Measurements from ENCODE around the gene PCTP.
A peak's percentile ranks its signal among the peaks of the same experiment; 100 is the strongest.

The PCTP gene

DNA sequence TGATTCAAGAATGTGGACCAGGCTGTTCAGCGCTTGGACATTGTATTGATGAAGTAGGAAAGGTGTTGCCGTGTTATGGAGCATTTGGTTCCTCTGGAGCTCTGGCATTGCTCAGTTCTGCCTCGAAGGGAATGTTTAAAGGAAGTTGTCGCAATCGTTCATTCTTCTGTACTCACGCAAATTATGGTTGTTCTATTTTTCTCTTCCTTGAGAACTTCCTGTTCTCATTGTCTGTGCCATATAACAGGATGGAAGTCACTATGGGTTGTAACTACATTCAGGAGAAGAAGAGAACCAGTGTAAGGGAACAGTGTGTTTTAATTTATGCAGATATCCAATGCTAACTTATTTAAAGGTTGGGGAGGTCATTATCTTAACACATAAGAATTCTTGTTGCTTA, 13.0 kb downstream of the PCTP start:
- TF ChIP-seq, protein P1, sequence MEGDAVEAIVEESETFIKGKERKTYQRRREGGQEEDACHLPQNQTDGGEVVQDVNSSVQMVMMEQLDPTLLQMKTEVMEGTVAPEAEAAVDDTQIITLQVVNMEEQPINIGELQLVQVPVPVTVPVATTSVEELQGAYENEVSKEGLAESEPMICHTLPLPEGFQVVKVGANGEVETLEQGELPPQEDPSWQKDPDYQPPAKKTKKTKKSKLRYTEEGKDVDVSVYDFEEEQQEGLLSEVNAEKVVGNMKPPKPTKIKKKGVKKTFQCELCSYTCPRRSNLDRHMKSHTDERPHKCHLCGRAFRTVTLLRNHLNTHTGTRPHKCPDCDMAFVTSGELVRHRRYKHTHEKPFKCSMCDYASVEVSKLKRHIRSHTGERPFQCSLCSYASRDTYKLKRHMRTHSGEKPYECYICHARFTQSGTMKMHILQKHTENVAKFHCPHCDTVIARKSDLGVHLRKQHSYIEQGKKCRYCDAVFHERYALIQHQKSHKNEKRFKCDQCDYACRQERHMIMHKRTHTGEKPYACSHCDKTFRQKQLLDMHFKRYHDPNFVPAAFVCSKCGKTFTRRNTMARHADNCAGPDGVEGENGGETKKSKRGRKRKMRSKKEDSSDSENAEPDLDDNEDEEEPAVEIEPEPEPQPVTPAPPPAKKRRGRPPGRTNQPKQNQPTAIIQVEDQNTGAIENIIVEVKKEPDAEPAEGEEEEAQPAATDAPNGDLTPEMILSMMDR (IDR thresholded peaks at IDR 0.05): no peak

DNA sequence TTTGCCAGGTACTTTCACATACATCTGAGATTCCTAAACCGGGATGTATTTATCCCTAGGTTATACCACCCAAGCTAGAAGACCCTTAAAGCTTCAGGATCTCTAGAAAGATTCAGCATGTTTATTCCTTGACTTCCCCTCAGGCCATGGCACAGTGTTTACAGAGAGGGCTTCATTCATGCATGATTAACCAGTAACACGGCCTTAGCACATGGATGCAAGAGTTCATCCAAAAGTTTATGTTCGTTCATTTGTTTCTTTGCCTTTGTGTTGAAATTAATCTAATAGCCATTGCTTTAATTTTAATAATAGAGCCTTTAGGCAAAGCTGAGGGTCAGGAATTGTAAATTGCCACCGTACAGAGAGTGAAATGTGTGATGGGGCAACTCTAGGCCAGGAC, 13.8 kb downstream of the PCTP start:
- TF ChIP-seq, protein P1 (IDR thresholded peaks at IDR 0.05): no peak

DNA sequence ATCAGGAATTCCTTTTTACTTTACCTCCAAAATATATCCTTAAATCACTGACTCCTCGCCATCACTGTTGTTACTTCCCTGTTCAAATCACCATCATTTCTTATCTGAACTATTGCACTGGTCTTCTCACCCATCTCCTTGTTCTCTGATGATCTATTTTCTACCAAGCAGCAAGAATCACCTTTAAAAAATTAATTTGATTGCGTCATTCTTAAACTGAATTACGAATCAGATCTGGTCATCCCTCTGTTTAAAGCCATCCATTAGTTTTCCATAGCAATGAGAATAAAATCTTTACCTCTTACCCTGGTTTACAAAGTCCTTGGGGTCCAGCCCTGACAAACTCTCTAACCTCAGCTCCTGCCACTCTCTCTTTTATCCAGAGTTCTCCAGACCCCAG, 14.6 kb downstream of the PCTP start:
- TF ChIP-seq, protein P1 (IDR thresholded peaks at IDR 0.05): no peak

DNA sequence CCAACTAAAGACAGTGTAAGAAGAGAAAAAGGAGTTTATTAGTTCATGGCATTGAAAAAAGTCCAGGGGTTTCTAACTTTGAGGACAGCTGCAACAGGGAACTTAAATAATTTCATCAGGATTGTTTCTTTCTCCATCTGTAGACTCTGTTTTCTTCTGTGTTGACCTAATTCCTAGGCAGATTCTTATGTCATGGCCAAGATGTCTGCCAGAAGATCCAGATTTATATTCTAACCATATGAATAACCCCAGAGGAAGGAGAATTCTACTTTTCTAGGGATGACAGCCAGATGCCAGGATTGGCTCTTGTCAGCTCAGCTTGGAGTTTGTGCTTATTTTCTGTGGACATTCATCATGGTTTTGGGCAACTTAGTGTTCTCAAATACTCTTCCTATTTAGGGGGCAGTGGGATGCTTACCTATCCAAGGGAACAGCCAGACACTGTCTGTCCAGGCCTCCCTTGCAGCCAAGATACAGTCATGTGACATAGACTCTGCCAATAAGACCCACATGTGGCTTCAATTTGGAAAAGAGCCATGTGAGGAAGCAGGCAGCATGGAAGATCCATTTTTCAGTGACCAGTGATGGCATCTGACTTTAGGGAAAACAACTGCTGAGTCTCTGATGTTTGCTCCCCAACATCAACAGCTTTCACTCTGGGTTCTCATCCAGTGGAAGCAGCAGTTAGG, 18.2 kb downstream of the PCTP start:
- TF ChIP-seq, protein P1 (IDR thresholded peaks at IDR 0.05): no peak

DNA sequence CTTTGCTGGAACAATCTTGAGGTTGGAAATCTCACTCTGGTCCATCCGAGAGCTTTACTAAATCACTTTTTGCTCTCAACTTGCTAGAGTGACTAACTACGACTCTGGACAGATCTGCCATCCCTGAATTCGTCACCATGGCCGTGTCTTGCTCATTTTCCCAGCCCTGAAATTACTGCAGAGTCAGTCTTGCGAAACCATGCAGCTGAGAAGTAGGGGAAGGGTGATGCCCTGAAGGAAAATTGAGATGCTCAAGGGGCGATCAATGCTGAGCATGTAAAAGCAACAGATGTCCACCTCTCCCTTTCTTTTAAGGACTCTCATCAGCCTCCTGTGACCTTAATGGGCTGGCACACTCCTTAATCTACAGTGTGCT, 18.8 kb downstream of the PCTP start:
- TF ChIP-seq, protein P1 (IDR thresholded peaks at IDR 0.05): no peak

DNA sequence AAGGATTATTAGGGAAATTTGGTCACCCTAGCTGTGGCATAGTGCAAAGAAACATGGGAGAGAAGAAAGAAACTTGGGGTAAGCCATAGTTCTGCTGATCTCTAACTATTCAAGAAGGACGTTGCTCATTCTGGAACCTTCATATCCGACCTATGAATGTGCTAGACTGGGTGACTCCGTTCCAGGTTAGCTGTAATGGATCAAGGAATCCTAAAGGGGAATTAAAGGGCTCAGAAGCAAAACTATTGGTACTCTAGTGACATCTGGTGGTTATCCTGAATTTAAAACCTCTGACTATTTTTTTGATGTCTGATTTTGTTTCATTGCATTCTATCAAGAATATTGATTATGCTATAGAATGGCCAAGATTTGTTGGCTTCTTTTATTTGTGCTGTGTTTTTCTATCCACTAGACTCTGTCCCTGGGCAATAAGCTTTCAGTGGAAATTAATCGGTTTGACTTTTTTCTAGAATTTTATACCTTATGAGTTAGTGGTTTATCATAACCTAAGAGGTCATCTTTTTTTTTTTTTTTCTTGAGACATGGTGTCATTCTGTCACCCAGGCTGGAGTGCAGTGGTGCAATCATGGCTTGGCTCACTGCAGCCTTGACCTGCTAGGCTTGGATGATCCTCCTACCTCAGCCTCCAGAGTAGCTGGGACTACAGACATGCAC, 19.5 kb downstream of the PCTP start:
- TF ChIP-seq, protein P1 (IDR thresholded peaks at IDR 0.05): peak; percentile 62

DNA sequence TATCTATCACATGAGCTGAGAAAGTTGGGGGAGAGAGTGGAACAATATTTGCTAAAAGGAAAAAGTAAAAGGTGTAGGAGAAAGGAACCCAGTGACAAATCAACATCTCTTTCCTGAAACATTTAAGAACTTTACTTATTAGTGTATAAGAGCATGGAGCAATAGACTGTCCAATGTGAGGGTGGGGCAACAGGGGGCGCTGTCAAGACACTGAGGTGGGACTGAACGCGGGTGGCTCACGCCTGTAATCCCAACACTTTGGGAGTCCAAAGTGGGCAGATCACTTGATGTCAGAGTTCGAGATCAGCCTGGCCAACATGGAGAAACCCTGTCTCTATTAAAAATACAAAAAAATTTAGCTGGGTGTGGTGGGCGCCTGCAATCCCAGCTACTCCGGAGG, 21.2 kb downstream of the PCTP start:
- TF ChIP-seq, protein P1 (IDR thresholded peaks at IDR 0.05): no peak

Measured in LNCAP (cell line).